ENCODE results near the gene MT1HL1. TPM values are rescaled to one million over a fixed set of nuclear protein-coding genes. Genes with fewer than 3 reads are reported as not detected.

Gene MT1HL1
- total RNA-seq, result not detected

GRCh38 chr1:237004116-237004515 lies at the start of gene MT1HL1:
Gene MT1HL1, minus strand, starts transcription at chr1:237004441. Its CDS starts 69 bp downstream, at chr1:237004372.

DNA sequence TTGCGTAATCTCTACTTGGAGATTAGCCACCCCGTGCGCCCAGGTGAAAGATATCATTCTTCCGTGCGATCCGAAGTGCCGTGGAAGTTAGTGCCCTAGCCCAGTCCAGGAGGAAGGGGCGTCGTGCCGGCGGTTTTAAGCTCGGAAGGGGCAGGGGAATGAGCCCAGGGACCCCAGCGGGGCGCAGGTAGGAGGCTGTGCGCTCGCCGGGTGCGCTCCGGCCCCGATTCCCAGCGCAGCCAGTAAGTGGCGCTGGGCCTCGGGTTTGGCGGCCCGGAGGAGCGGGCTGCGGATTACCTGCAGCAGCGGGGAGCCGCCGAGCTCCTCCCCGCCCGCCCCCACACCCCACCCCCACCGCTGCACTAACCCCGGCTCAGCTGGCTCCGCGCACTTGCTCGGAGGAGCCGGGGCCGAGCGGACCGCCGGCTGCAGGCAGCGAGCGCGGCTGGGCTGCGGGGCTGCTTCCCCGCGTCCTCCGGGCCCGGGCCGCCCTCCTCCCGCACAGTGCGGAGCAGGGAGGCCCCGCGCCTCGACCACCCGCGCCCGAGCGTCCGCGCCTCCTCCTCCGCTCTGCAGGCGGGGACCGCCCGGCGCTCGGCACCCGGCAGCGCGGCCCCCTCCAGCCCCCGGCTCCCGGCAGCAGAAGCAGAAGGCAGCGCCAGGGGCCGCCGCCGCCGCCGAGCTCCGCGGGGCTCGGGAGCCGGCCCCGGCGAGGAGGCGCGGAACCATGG lies 37.7 kb upstream of the MT1HL1 start, which contains the start of gene RYR2:
Gene RYR2 (plus strand): TSS at position 390 of the 731 bp plus-strand sequence. CDS start 338 bp downstream, at position 728.

Other genes starting within 250 kb of the MT1HL1 start
- 48.5 TPM for gene MTR, start 209.1 kb downstream of the MT1HL1 start, total RNA-seq
- gene RYR2, start 37.7 kb upstream of the MT1HL1 start, total RNA-seq, result 61.7 TPM

All from parietal lobe (tissue), 1 donor.